ENCODE data around the gene ASCC1. TPM values are rescaled to one million over a fixed set of nuclear protein-coding genes. Genes with fewer than 3 reads are reported as not detected.

The ASCC1 gene
- total and polyA plus RNA-seq, 2 of the 4 experiments (the other 2 are of a cell fraction) = 15.9 to 21.0 TPM

DNA sequence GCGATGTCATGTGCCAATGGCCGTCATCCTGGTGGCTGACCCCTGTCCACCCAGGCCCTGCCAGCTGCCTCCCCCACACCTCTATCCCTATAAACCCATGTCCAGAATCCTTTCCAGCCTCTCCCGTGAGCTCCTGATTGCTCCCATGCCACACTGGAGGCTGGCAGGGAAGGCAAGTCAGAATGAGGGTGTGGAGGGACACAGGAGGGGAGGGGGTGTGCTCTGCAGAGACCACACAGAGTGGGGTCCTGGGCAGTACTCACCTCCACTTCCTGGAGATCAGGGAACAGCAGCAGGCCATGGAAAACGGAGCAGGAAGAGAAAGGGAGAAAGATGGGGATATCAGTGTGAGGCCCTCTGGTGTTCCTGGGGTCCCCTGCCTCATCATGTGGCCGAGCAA, 143.4 kb downstream of the ASCC1 start:
- H3K79me1 ChIP-seq (ENCODE audit: low read depth in 1 of 2, low read length in 2 of 2) = no peaks in the 10 kb centered on the region
- no peak overlapping the region for H4K91ac ChIP-seq (ENCODE audit: insufficient read depth, low read depth, low read length)
- no peak overlapping the region for H4K8ac ChIP-seq (ENCODE audit: low read depth in 2 of 2, low read length in 2 of 2)
- H2BK15ac ChIP-seq (ENCODE audit: low read depth, low read length) = no peak overlapping the region
- H3K36me3 ChIP-seq (ENCODE audit: control insufficient read depth, insufficient read depth, low read length) = no peaks in the 10 kb centered on the region
- no peak overlapping the region for H2BK120ac ChIP-seq (ENCODE audit: low read depth, low read length)
- H4K5ac ChIP-seq (ENCODE audit: low read depth, low read length) = no peak overlapping the region
- H3K9ac ChIP-seq (ENCODE audit: low read depth, low read length) = no peak overlapping the region
- no peak for DNase-seq
- H3K18ac ChIP-seq (ENCODE audit: low read depth, low read length) = no peak overlapping the region
- H3K4me3 ChIP-seq (ENCODE audit: insufficient read depth, low read depth, low read length) = no peak overlapping the region
- H3K9me1 ChIP-seq (ENCODE audit: insufficient read depth, low read length) = no peaks in the 10 kb centered on the region
- no peak overlapping the region for H3K23ac ChIP-seq (ENCODE audit: low read depth, low read length)
- no peak for ATAC-seq (ENCODE audit: low read depth)
- in situ Hi-C loops (cut with MboI; ENCODE audit: low sequenced_read_pairs) (no loop called here), dilution Hi-C loops (cut with HindIII; ENCODE audit: low sequenced_read_pairs, unreplicated experiment) (no loop called here), intact Hi-C loops (cut with micrococcal nuclease) (no loop called here)
- H2AK5ac ChIP-seq (ENCODE audit: low read depth, low read length) = no peak overlapping the region
- peaks cover 4% of the 10 kb centered on the region for H3K9me3 ChIP-seq (ENCODE audit: control insufficient read depth, insufficient read depth, low read length)
- no peaks in the 10 kb centered on the region for H4K20me1 ChIP-seq (ENCODE audit: insufficient read depth, low read length)
- no peaks in the 10 kb centered on the region for H3K4me1 ChIP-seq (ENCODE audit: control insufficient read depth, insufficient read depth, low read length)
- no peak overlapping the region for H3K4me2 ChIP-seq (ENCODE audit: low read depth, low read length)
- BruUV-seq (replicated peaks) = no TSS peak
- H3K27ac ChIP-seq (ENCODE audit: insufficient read depth, low read length) = no peak overlapping the region
- H2BK20ac ChIP-seq (ENCODE audit: low read depth, low read length) = no peak overlapping the region
- no CpG with 5 or more reads among the region's 5 CpGs for WGBS, 2 experiments (ENCODE audit: extremely low coverage in 2 of 2, insufficient read length in 1 of 2)
- H2BK5ac ChIP-seq (ENCODE audit: low read depth, low read length, poor library complexity, severe bottlenecking) = no peak overlapping the region
- H3K14ac ChIP-seq (replicated peaks; ENCODE audit: low read depth, low read length) = no peak overlapping the region
- no peak for TF ChIP-seq NFE2L2 (IDR thresholded peaks at IDR 0.05; ENCODE audit: low read depth, low read length)
- no peak for TF ChIP-seq MXI1 (IDR thresholded peaks at IDR 0.05; ENCODE audit: borderline replicate concordance, low read depth, low read length)
- no peak for TF ChIP-seq BHLHE40 (IDR thresholded peaks at IDR 0.05; ENCODE audit: low read depth, low read length)
- no peak for TF ChIP-seq SMC3 (IDR thresholded peaks at IDR 0.05; ENCODE audit: low read depth, low read length)
- TF ChIP-seq CEBPB (IDR thresholded peaks at IDR 0.05; ENCODE audit: low read depth, low read length) = no peak
- TF ChIP-seq RCOR1 (IDR thresholded peaks at IDR 0.05; ENCODE audit: insufficient replicate concordance, low read length) = no peak
- no peak for TF ChIP-seq RAD21 (IDR thresholded peaks at IDR 0.05; ENCODE audit: low read length)
- TF ChIP-seq MAFK (IDR thresholded peaks at IDR 0.05; ENCODE audit: low read depth, low read length) = no peak
- TF ChIP-seq, protein P1, sequence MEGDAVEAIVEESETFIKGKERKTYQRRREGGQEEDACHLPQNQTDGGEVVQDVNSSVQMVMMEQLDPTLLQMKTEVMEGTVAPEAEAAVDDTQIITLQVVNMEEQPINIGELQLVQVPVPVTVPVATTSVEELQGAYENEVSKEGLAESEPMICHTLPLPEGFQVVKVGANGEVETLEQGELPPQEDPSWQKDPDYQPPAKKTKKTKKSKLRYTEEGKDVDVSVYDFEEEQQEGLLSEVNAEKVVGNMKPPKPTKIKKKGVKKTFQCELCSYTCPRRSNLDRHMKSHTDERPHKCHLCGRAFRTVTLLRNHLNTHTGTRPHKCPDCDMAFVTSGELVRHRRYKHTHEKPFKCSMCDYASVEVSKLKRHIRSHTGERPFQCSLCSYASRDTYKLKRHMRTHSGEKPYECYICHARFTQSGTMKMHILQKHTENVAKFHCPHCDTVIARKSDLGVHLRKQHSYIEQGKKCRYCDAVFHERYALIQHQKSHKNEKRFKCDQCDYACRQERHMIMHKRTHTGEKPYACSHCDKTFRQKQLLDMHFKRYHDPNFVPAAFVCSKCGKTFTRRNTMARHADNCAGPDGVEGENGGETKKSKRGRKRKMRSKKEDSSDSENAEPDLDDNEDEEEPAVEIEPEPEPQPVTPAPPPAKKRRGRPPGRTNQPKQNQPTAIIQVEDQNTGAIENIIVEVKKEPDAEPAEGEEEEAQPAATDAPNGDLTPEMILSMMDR (conservative IDR thresholded peaks at IDR 0.05; ENCODE audit: low read depth, low read length) = no peak
- no peak for TF ChIP-seq CHD1 (IDR thresholded peaks at IDR 0.05; ENCODE audit: low read depth, low read length)
- TF ChIP-seq FOS (IDR thresholded peaks at IDR 0.05; ENCODE audit: low read depth, low read length) = no peak
- TF ChIP-seq, protein P2, sequence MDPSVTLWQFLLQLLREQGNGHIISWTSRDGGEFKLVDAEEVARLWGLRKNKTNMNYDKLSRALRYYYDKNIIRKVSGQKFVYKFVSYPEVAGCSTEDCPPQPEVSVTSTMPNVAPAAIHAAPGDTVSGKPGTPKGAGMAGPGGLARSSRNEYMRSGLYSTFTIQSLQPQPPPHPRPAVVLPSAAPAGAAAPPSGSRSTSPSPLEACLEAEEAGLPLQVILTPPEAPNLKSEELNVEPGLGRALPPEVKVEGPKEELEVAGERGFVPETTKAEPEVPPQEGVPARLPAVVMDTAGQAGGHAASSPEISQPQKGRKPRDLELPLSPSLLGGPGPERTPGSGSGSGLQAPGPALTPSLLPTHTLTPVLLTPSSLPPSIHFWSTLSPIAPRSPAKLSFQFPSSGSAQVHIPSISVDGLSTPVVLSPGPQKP (IDR thresholded peaks at IDR 0.05; ENCODE audit: borderline replicate concordance, low read depth, low read length) = no peak
- TF ChIP-seq POLR2A (IDR thresholded peaks at IDR 0.05; ENCODE audit: low read depth, low read length) = no peak
- TF ChIP-seq, protein P3, sequence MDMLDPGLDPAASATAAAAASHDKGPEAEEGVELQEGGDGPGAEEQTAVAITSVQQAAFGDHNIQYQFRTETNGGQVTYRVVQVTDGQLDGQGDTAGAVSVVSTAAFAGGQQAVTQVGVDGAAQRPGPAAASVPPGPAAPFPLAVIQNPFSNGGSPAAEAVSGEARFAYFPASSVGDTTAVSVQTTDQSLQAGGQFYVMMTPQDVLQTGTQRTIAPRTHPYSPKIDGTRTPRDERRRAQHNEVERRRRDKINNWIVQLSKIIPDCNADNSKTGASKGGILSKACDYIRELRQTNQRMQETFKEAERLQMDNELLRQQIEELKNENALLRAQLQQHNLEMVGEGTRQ (IDR thresholded peaks at IDR 0.05; ENCODE audit: low read depth, low read length) = no peak
- no peak for TF ChIP-seq RFX5 (IDR thresholded peaks at IDR 0.05; ENCODE audit: low read depth, low read length)
- TF ChIP-seq MAZ (IDR thresholded peaks at IDR 0.05; ENCODE audit: borderline replicate concordance, low read depth, low read length) = no peak
- H2AFZ ChIP-seq (replicated peaks; ENCODE audit: low read length, poor library complexity) = no peak overlapping the region
- H3K4ac ChIP-seq (ENCODE audit: low read depth, low read length) = no peak overlapping the region
- H2AK9ac ChIP-seq (replicated peaks; ENCODE audit: low read depth, low read length, poor library complexity) = no peak overlapping the region
- ChIA-PET CTCF (no interaction called here), POLR2A (ENCODE audit: unreplicated experiment) (no interaction called here)
- no peak overlapping the region for H3K56ac ChIP-seq (ENCODE audit: extremely low read depth, insufficient read depth, low read length)
- H3K27me3 ChIP-seq (ENCODE audit: control insufficient read depth, insufficient read depth, low read length) = peaks cover 48% of the 10 kb centered on the region

Data from IMR-90 (cell line).